Neural progenitor cell (in vitro differentiated cells): ENCODE measurements around the gene HOXA1. TPM values are rescaled to one million over a fixed set of nuclear protein-coding genes. Genes with fewer than 3 reads are reported as not detected.

Experiments
- DNase-seq: peaks from one replicate; pipeline ENCODE4 v3.0.0-alpha.2; 2016; ENCODE audit warnings: low spot score
- H2AFZ ChIP-seq: fragments of 200-600 bp; sonication (generic); replicated peaks from 2 replicates; pipeline ENCODE4 v1.6.1; 2016; ENCODE audit warnings: antibody characterized with exemption
- H3F3A ChIP-seq: fragments of 200-600 bp; sonication (generic); 2 replicates; pipeline ENCODE4 v1.6.1; 2016; ENCODE audit warnings: antibody characterized with exemption, low read depth
- H3K27ac ChIP-seq: fragments of 200-600 bp; sonication (generic); 2 replicates; pipeline ENCODE4 v1.5.1; 2016; ENCODE audit warnings: mild to moderate bottlenecking
- H3K27me3 ChIP-seq: fragments of 200-600 bp; sonication (generic); 2 replicates; pipeline ENCODE4 v1.6.1; 2016; ENCODE audit warnings: mild to moderate bottlenecking, moderate library complexity
- H3K36me3 ChIP-seq: fragments of 200-600 bp; sonication (generic); 2 replicates; pipeline ENCODE4 v1.5.1; 2016
- H3K4me1 ChIP-seq: fragments of 200-600 bp; sonication (generic); 2 replicates; pipeline ENCODE4 v1.6.1; 2016; ENCODE audit warnings: mixed run types
- H3K4me2 ChIP-seq: fragments of 200-600 bp; sonication (generic); 2 replicates; pipeline ENCODE4 v1.6.1; 2016
- H3K4me3 ChIP-seq: fragments of 200-600 bp; sonication (generic); 2 replicates; pipeline ENCODE4 v1.5.1; 2016
- H3K79me2 ChIP-seq: fragments of 200-600 bp; sonication (generic); 2 replicates; pipeline ENCODE4 v1.6.1; 2016; ENCODE audit warnings: low read depth
- H3K9ac ChIP-seq: fragments of 200-600 bp; sonication (generic); 2 replicates; pipeline ENCODE4 v1.6.1; 2016
- H3K9me3 ChIP-seq: fragments of 200-600 bp; sonication (generic); 2 replicates; pipeline ENCODE4 v1.5.1; 2016; ENCODE audit warnings: low read depth
- H4K20me1 ChIP-seq: fragments of 200-600 bp; sonication (generic); 2 replicates; pipeline ENCODE4 v1.6.1; 2016; ENCODE audit warnings: low read depth
- H3K27ac Mint-ChIP-seq: 3 replicates; pipeline ENCODE4 v1.8.0; 2021; ENCODE audit warnings: mixed read lengths
- H3K27me3 Mint-ChIP-seq: 2 replicates; pipeline ENCODE4 v1.8.0; 2022; ENCODE audit warnings: low read depth, mild to moderate bottlenecking, inconsistent platforms, moderate library complexity, mixed read lengths; ENCODE audit not compliant: insufficient read depth
- H3K36me3 Mint-ChIP-seq: 3 replicates; pipeline ENCODE4 v1.8.0; 2021; ENCODE audit warnings: mixed read lengths
- H3K4me1 Mint-ChIP-seq: 3 replicates; pipeline ENCODE4 v1.8.0; 2021; ENCODE audit warnings: mixed read lengths
- H3K4me3 Mint-ChIP-seq: 3 replicates; pipeline ENCODE4 v1.8.0; 2021; ENCODE audit warnings: mild to moderate bottlenecking, moderate library complexity, mixed read lengths
- H3K9me3 Mint-ChIP-seq: 3 replicates; pipeline ENCODE4 v1.8.0; 2020; ENCODE audit warnings: mixed read lengths
- CTCF ChIP-seq: fragments of 200-600 bp; sonication (generic); IDR thresholded peaks from 2 replicates; pipeline ENCODE4 v1.5.1; 2017; ENCODE audit warnings: antibody characterized with exemption, mild to moderate bottlenecking
- EZH2 ChIP-seq: fragments of 200-600 bp; sonication (generic); IDR thresholded peaks from 2 replicates; pipeline ENCODE4 v1.6.1; 2017; ENCODE audit warnings: antibody characterized with exemption, mild to moderate bottlenecking, moderate library complexity
- EZH2phosphoT487 ChIP-seq: fragments of 200-600 bp; sonication (generic); IDR thresholded peaks from 2 replicates; pipeline ENCODE4 v1.6.1; 2017; ENCODE audit warnings: antibody characterized with exemption
- total RNA-seq: library from RNA; depleted of rRNA; stranded (reverse); fragments of >200 nt; gene quantifications from 2 replicates; pipeline ENCODE4 v1.2.3, GENCODE V29; 2015; ENCODE audit warnings: low replicate concordance

HOXA1 gene
- total RNA-seq, 1 donor from 2014 or later = not detected

GRCh38 chr7:27068259-27068658 lies 27.5 kb downstream of the HOXA1 start:
- Mint-ChIP-seq H3K4me3 (no peak overlapping the region), H3K9me3 (no peaks in the 10 kb centered on the region), H3K4me1 (peaks cover 8% of the 10 kb centered on the region), H3K27me3 (peaks cover 2% of the 10 kb centered on the region), H3K36me3 (no peaks in the 10 kb centered on the region), H3K27ac (no peak overlapping the region)
- no peak for DNase-seq
- Histone ChIP-seq H3K4me3 (no peak overlapping the region), H3K79me2 (no peaks in the 10 kb centered on the region), H3K9ac (no peak overlapping the region), H3F3A (no peaks in the 10 kb centered on the region), H3K4me1 (no peaks in the 10 kb centered on the region), H3K36me3 (no peaks in the 10 kb centered on the region), H3K4me2 (no peak overlapping the region), H4K20me1 (no peaks in the 10 kb centered on the region), H2AFZ (no peak overlapping the region), H3K27ac (no peak overlapping the region), H3K9me3 (no peaks in the 10 kb centered on the region), H3K27me3 (no peaks in the 10 kb centered on the region)
- TF ChIP-seq CTCF = no peak
- no peak for TF ChIP-seq EZH2
- TF ChIP-seq EZH2phosphoT487 = no peak

GRCh38 chr7:27066148-27066547 lies 29.7 kb downstream of the HOXA1 start:
- H3K79me2 ChIP-seq = no peaks in the 10 kb centered on the region
- H4K20me1 ChIP-seq = no peaks in the 10 kb centered on the region
- H3K9me3 ChIP-seq = no peaks in the 10 kb centered on the region
- H3K36me3 ChIP-seq = no peaks in the 10 kb centered on the region
- no peaks in the 10 kb centered on the region for H3F3A ChIP-seq
- no peak for DNase-seq
- Mint-ChIP-seq H3K4me1 (no peaks in the 10 kb centered on the region), H3K27me3 (peaks cover 2% of the 10 kb centered on the region), H3K36me3 (no peaks in the 10 kb centered on the region), H3K27ac (no peak overlapping the region), H3K9me3 (no peaks in the 10 kb centered on the region), H3K4me3 (no peak overlapping the region)
- H3K4me3 ChIP-seq = no peak overlapping the region
- H3K4me2 ChIP-seq = no peak overlapping the region
- H2AFZ ChIP-seq = no peak overlapping the region
- no peaks in the 10 kb centered on the region for H3K4me1 ChIP-seq
- H3K27ac ChIP-seq = no peak overlapping the region
- H3K27me3 ChIP-seq = no peaks in the 10 kb centered on the region
- TF ChIP-seq EZH2phosphoT487 = no peak
- no peak for TF ChIP-seq EZH2
- no peak for TF ChIP-seq CTCF
- no peak overlapping the region for H3K9ac ChIP-seq

GRCh38 chr7:27065709-27066108 lies 30.1 kb downstream of the HOXA1 start:
- H3F3A ChIP-seq = no peaks in the 10 kb centered on the region
- H3K4me2 ChIP-seq = no peak overlapping the region
- DNase-seq = no peak
- Mint-ChIP-seq H3K9me3 (no peaks in the 10 kb centered on the region), H3K4me1 (no peaks in the 10 kb centered on the region), H3K4me3 (no peak overlapping the region), H3K27me3 (peaks cover 2% of the 10 kb centered on the region), H3K36me3 (no peaks in the 10 kb centered on the region), H3K27ac (no peak overlapping the region)
- H2AFZ ChIP-seq = no peak overlapping the region
- no peaks in the 10 kb centered on the region for H3K9me3 ChIP-seq
- no peaks in the 10 kb centered on the region for H3K79me2 ChIP-seq
- H3K4me3 ChIP-seq = no peak overlapping the region
- no peak overlapping the region for H3K27ac ChIP-seq
- H3K36me3 ChIP-seq = no peaks in the 10 kb centered on the region
- H3K4me1 ChIP-seq = no peaks in the 10 kb centered on the region
- no peaks in the 10 kb centered on the region for H3K27me3 ChIP-seq
- no peaks in the 10 kb centered on the region for H4K20me1 ChIP-seq
- TF ChIP-seq CTCF (no peak), EZH2phosphoT487 (no peak), EZH2 (no peak)
- H3K9ac ChIP-seq = no peak overlapping the region

GRCh38 chr7:27064661-27065060 lies 31.1 kb downstream of the HOXA1 start:
- H3K9ac ChIP-seq = no peak overlapping the region
- H2AFZ ChIP-seq = peak overlapping the region; percentile 17
- no peak for DNase-seq
- no peak overlapping the region for H3K4me3 ChIP-seq
- peaks cover 5% of the 10 kb centered on the region for H3K27me3 ChIP-seq
- H3K79me2 ChIP-seq = no peaks in the 10 kb centered on the region
- TF ChIP-seq EZH2 = no peak
- TF ChIP-seq EZH2phosphoT487 = no peak
- TF ChIP-seq CTCF = no peak
- Mint-ChIP-seq H3K27me3 (peaks cover 2% of the 10 kb centered on the region), H3K9me3 (no peaks in the 10 kb centered on the region), H3K4me1 (no peaks in the 10 kb centered on the region), H3K36me3 (no peaks in the 10 kb centered on the region), H3K4me3 (no peak overlapping the region), H3K27ac (no peak overlapping the region)
- no peaks in the 10 kb centered on the region for H3K4me1 ChIP-seq
- no peak overlapping the region for H3K4me2 ChIP-seq
- H3K27ac ChIP-seq = no peak overlapping the region
- no peaks in the 10 kb centered on the region for H3F3A ChIP-seq
- H3K9me3 ChIP-seq = no peaks in the 10 kb centered on the region
- no peaks in the 10 kb centered on the region for H4K20me1 ChIP-seq
- H3K36me3 ChIP-seq = no peaks in the 10 kb centered on the region
